Stimulated activated CD8-positive, alpha-beta memory T cell treated with anti-CD3 and anti-CD28 coated beads, Interleukin-7, amount 100 ng/mL, for 4 hours (primary cell): ENCODE measurements around the gene TBC1D7.
A peak's percentile ranks its signal among the peaks of the same experiment; 100 is the strongest.

Experiments
- DNase-seq, 2 donors: peaks; one replicate each; pipeline ENCODE4 v3.0.0-alpha.2; 2020; ENCODE audit warnings: low read depth in 2 of 2

Gene TBC1D7

GRCh38 chr6:13328076-13328874 is at the start of gene TBC1D7:
Gene TBC1D7, minus strand, starts transcription at chr6:13328537. Its CDS starts 1,639 bp downstream, at chr6:13326898.
- peak; percentile 77 to 89 for DNase-seq

DNA sequence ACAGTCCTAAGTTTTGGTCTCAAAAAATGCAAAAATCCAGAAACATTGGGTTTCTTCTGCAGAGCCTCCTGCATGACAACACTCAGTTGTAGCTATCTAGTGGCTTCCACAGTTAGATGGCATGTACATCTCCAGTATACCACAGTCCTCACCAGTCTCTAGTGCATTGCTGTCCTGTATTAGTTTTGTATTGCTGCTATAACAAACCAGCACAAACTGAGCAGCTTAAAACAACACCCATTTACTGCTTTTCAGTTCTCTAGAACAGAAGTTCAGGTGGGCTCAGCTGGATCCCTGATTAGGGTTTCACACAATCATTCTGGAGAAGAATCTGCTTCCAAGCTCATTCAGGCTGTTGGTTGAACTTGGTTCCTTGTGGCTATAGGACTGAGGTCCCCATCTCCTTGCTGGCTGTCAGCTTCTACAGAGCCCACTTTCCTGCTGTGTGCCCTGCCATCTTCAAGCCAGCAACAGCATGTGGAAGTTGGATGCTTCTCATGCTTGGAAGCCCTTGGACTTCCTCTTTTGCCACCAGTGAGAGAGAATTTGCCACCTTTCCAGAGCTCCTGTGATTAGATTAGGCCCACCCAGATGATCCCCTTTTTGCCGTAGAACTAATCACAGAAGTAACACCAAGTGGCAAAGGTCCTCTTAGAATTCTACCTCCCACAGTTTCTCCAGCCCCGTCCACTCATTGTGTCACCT is 48.9 kb upstream of the TBC1D7 start:
- no peak for DNase-seq

- no peak for DNase-seq
Measured at GRCh38 chr6:13375360-13375878, 47.1 kb upstream of the TBC1D7 start.

GRCh38 chr6:13373919-13374318 is 45.6 kb upstream of the TBC1D7 start:
- no peak for DNase-seq

- DNase-seq: no peak
Measured at GRCh38 chr6:13373488-13373886, 45.1 kb upstream of the TBC1D7 start.

DNA sequence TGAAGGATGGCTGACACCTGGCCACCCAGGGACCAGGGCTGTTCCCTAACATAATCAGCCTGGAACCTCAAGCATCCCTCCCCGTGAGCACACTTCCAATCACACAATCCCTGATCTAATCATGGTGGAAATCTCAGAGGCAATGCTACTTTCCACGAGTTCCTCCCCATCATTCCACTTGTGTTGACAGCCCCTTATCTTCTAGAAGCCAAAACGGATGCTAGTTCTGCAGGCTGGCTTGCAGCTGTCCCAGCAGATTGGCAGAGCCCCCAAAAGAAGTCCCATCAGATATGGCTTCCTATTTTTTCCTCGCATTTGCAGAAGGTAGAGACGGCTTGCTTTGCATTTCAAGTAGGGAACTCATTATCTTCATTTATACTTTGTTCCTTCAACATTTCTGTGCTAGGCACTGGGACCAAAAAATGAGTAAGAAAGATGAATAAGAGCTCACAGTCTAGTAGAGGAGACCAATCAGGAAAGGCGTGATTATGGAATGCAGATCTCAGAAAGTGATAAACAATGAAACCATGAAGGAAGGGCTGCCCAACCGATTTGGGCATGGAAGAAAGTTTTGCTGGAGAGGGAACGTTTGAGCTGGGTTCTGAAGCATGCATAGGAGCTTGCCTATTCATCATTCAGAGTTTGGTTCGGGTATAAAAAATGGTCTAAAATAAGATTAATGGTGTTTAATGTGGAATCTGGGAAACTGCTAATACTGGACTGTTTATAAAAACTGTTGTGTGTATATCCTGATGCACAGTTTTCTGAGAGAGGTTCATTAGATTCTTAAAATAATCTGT is 44.6 kb upstream of the TBC1D7 start:
- no peak for DNase-seq

DNA sequence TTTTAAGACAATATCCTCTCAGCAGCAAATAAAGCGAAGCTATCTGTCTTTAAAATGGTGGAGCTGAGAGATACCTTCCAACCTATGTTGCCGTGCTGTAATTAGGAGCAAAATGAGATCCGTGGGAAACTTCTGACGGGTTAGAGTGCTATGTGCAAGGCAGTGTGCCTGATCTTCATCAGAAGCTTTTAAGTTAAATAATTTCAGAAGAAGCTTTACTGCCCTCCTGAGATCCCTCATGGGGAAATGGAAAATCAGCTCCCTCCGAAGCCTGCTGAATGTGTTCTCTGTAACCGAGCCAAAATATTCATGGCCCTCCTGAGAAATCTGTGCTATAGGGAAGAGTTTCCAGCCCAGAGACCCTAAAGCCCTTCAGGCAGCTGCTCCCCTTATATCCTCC is 43.7 kb upstream of the TBC1D7 start:
- DNase-seq: no peak

DNA sequence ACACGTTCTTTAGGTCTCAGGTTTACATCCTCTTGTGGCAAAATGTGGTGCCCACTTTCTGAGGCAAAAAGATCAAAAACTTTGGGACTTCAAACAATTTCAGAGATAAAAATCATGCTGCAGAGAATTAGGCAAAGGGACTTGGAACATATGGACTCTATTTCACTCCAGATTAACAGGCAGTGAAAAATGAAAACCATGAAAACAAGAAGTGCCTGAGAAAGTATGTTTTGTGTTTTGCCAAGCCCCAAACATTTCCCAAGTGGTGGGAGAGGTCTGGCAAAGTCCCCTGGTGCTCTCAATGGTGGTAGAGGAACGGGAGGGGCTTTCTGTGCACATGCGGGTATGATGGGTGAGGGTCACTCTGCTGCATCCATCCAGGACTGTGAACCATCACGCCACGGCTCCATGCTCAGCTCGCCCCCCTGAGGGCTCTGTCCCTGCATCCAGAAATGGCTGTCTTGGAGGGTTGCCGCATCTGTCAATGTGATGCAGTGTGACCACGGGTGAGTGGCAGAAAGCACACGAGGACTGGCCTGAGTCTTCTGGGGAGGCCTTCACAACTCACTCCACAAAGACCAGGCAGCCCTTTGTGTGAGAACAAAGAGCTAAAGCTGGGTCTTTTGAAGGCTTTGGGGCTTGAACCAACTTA is 43.2 kb upstream of the TBC1D7 start:
- no peak for DNase-seq

- DNase-seq: no peak
Measured at GRCh38 chr6:13370623-13371022, 42.3 kb upstream of the TBC1D7 start.

GRCh38 chr6:13369591-13369990 is 41.3 kb upstream of the TBC1D7 start:
- DNase-seq: no peak

DNA sequence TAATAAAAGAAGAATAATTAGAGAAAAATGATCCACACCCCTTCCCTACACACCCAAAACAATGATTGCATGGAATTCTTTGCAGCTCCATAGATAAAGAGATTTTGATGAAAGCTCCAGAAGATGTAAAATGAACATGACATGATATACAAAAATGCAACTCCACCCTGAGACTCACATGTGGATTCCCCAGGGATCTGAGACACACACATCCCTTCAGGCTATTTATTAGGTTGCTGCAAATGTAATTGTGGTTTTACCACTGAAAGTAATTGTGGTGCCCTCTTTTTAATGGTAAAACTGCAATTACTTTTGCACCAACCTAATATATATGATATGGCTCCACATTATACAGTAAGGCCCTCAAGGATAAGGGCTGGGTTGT is 40.4 kb upstream of the TBC1D7 start:
- DNase-seq: no peak

- no peak for DNase-seq
Measured at GRCh38 chr6:13368079-13368730, 39.9 kb upstream of the TBC1D7 start.

GRCh38 chr6:13367396-13367795 is 39.1 kb upstream of the TBC1D7 start:
- no peak for DNase-seq

DNA sequence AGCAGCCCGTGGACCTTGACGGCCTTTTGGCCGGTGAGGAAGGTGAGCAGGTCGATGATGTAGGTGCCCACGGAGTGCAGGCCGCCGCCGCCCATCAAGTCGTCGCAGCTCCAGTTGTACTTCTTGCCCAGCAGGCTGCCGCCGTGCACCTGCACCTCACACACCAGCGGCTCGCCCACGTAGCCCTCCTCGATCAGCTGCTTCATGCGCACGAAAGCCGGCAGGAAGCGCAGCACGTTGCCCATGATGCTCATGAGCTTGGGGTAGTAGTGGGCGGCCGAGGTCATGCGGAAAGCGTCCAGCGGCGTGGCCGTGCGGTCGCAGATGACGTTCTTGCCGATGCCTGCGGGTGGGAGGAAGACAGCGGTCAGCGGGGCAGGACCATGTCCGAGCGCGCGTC is 37.0 kb upstream of the TBC1D7 start:
- DNase-seq: no peak

DNA sequence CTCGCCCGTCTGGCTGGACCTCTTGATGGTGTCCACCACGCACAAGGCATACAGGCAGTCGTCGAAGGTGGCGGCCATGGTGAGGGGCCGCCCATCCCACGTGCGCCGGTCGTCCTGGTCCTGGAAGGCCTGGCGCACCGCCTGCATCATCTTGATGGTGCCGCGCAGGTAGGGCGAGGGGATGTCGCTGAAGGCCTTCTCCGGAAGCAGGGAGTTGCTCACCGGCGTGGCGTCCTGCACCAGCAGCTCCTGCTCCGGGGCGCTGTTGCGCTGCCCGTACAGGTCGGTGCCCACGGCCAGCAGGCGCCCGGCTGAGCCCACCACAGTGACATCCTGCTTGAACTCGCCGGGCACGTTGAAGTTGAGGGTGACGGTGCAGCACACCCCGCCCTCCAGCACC is 36.5 kb upstream of the TBC1D7 start:
- no peak for DNase-seq

GRCh38 chr6:13362412-13362811 is 34.1 kb upstream of the TBC1D7 start:
- no peak for DNase-seq

DNA sequence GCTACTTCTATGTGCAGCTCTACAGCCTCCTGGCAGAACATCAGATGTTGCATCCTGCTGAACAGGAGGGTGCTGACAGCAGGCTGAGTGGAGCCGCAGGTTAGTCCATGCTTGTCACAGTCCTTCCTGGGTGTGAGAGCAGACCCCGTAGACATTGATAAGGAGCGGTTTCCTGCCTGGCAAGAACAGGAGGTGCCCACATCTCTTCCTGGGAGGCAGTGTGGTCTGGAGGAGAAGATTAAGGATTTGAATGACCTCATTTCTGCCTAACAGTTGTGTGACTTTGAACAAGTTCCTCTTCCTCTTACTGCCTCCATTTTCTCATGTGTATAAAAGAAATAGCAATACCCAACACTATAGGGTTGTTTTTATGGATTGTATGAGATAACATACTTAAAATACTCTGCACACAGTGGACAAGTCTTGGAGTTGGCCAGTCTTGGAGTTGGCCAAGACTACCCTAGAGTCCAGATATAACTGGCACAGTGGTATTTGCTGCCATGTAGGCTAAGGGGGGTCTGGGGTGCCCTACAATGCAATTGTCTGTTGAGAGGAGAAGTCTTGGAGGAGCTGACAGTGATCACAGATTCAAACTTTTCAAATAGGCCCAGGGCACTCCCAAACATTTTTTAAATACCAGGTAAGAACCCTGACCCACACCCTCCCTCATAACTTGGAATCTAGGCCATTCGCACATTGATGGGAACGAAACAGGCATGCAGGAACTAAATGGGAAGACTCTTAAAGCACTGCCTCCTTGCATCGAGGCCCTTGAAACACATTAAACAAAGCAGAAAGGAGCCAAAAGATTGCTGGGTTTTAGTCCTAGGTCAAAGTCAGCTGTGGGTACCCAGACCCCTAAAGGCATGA is 32.6 kb upstream of the TBC1D7 start:
- DNase-seq: no peak

GRCh38 chr6:13359287-13359686 is 30.9 kb upstream of the TBC1D7 start:
- no peak for DNase-seq

- DNase-seq: no peak
Measured at GRCh38 chr6:13358511-13358910, 30.2 kb upstream of the TBC1D7 start.

GRCh38 chr6:13357551-13358075 is 29.3 kb upstream of the TBC1D7 start:
- DNase-seq: no peak
